ENCODE measurements around the gene CRIP3. TPM values are rescaled to one million over a fixed set of nuclear protein-coding genes. Genes with fewer than 3 reads are reported as not detected.

The CRIP3 gene
- total RNA-seq, 1 donor from 2014 or later: not detected

DNA sequence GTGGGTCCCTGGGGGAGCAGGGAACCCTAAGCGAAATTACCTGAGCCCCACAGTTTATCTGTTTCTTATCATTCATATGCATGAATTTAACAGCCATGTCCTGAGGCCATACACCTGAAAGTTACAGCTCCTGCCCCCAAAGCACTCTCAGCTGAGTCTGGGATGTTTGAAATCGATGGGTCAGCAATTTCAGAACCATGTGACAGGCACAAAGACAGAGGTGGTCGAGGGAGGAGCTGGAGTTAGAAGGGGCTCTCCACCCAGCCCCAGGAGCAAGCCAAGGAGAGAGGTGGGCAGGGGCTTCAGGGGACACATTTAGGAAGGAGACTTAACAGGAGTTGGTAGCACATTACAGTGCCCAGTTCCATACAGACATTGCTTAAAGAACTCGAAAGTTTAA, 50.4 kb downstream of the CRIP3 start:
- DNase-seq (ENCODE audit: extremely low read depth, low read depth, low spot score): no peak

DNA sequence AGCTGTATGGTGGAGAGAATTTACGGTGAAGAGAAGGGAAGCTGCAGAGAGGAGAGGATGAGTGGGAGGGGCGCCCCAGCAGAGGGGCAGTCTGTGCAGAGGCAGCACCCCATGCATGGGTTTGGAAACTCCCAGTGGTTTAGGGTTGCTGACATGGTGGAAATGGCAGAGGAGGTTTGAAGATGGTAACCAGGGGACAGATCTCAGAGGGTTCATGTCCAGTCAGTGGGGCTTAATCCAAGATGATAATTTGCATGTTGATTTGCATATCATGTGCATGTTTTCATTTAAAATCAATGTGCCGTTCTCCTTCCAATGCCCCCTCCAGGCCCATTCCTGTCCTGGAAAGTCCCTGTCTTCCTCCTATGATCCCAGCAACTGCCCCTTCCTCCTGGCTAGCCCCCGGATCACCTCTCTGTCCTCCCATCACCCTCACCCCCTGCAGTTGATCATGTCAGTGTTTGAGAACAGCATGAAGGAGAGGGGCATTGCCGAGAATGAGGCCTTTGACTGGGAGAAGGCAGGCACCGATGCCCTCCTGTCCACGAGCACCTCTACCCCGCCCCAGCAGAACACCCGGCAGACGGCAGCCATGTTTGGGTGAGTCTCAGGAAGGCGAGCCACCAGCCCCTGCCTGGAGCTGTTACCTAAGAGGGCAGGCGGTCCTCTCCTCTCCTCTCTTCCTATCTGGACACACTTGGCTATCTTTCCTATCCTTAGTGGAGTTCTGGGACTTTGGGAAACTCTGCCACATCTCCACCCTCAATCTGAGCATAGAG, 51.1 kb downstream of the CRIP3 start:
- DNase-seq (ENCODE audit: extremely low read depth, low read depth, low spot score): no peak

DNA sequence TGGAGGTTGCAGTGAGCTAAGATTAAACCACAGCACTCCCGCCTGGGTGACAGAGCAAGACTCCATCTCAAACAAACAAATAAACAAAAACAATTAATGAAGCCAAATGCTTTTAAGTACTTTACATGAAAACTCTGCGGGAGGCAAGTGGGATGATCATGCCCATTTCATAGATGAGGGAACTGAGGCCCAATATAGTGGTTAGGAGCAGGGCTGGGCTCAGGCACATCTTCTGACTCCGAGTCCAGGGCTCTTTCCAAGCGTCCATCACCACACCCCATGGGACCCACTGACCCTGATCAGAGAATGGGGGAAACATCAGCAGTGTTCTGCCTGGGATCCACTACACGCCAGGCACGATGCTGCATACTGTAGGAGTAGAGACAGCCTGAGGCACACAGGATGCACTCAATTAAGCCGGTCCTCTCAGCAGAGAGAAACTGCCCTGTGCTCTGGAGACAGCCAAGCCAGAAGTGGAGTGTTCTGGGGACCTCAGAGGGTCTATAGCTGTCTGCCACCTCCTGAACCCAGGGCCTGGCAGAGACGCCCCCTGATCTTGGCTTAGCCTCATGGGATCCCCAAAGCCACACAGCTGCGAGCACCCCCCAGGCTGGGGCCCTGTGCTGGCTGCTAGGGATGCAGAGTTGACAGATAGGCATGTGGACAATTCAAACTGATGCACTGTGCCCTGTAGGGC, 51.8 kb downstream of the CRIP3 start:
- no peak for DNase-seq (ENCODE audit: extremely low read depth, low read depth, low spot score)

Other genes starting within 250 kb of the CRIP3 start
- gene MRPL2, start 249.4 kb downstream of the CRIP3 start, total RNA-seq: 18.2 and 29.3 TPM in 2 replicates
- 18.0 and 22.2 TPM in 2 replicates for gene KLC4, start 249.2 kb downstream of the CRIP3 start, total RNA-seq
- gene PTK7, start 232.5 kb downstream of the CRIP3 start, total RNA-seq: 53.8 and 73.6 TPM in 2 replicates
- 30.1 and 31.4 TPM in 2 replicates for gene SRF, start 137.6 kb downstream of the CRIP3 start, total RNA-seq
- 42.1 and 49.7 TPM in 2 replicates for gene CUL9, start 126.6 kb downstream of the CRIP3 start, total RNA-seq
- gene DNPH1, start 79.3 kb downstream of the CRIP3 start, total RNA-seq: 87.5 and 133 TPM in 2 replicates
- gene TTBK1, start 65.3 kb downstream of the CRIP3 start, total RNA-seq: 0.06 TPM in 1 of 2 replicates, not detected in the other
- not detected in 2 replicates for gene SLC22A7, start 10.6 kb downstream of the CRIP3 start, total RNA-seq
- gene ZNF318, start 60.8 kb upstream of the CRIP3 start, total RNA-seq: 10.2 and 16.0 TPM in 2 replicates
- 19.8 and 32.6 TPM in 2 replicates for gene ABCC10, start 118.7 kb upstream of the CRIP3 start, total RNA-seq
- gene DLK2, start 146.7 kb upstream of the CRIP3 start, total RNA-seq: 0.88 and 0.92 TPM in 2 replicates
- gene TJAP1, start 168.7 kb upstream of the CRIP3 start, total RNA-seq: 26.0 and 26.5 TPM in 2 replicates
- 0.12 TPM in 1 of 2 replicates, not detected in the other for gene LRRC73, start 201.5 kb upstream of the CRIP3 start, total RNA-seq
- 171 and 190 TPM in 2 replicates for gene YIPF3, start 208.1 kb upstream of the CRIP3 start, total RNA-seq
- 24.5 and 26.3 TPM in 2 replicates for gene POLR1C, start 208.3 kb upstream of the CRIP3 start, total RNA-seq